Psoas muscle (tissue), 8 donors: ENCODE measurements around the gene NTRK3. TPM values are rescaled to one million over a fixed set of nuclear protein-coding genes. Genes with fewer than 3 reads are reported as not detected.

Source experiments
- ATAC-seq, 4 donors: fragments of 200-7000 bp; cut with Tn5 transposase; one replicate each; pipeline ENCODE4 v1.9.1; 2020; ENCODE audit warnings: moderate library complexity in 3 of 4, mild to moderate bottlenecking in 2 of 4
- DNase-seq, 2 donors: peaks; one replicate each; pipeline ENCODE4 v3.0.0-alpha.2; 2020
- H3K27ac ChIP-seq: fragments of 200-600 bp; one replicate; pipeline ENCODE4 v1.8.0; 2022
- H3K27me3 ChIP-seq, 3 donors: fragments of 200-600 bp in 1 of 3; one replicate each; pipeline versions ENCODE4 v1.6.1 to v1.8.0; 2013 to 2022; ENCODE audit warnings: low read length in 2 of 3, mild to moderate bottlenecking in 2 of 3, moderate library complexity in 1 of 3; ENCODE audit not compliant: insufficient read depth in 3 of 3
- H3K36me3 ChIP-seq, 2 donors: fragments of 200-600 bp in 1 of 2; one replicate each; pipeline versions ENCODE4 v1.6.1 to v1.8.0; 2013 to 2022; ENCODE audit warnings: low read depth in 1 of 2, mild to moderate bottlenecking in 1 of 2, moderate library complexity in 1 of 2; ENCODE audit not compliant: insufficient read depth in 1 of 2
- H3K4me1 ChIP-seq: fragments of 200-600 bp; one replicate; pipeline ENCODE4 v1.8.0; 2022
- H3K4me3 ChIP-seq: fragments of 200-600 bp; one replicate; pipeline ENCODE4 v1.8.0; 2022; ENCODE audit warnings: mild to moderate bottlenecking
- H3K9me3 ChIP-seq: fragments of 200-600 bp; one replicate; pipeline ENCODE4 v1.8.0; 2022
- WGBS, 3 donors: extraction: QIAGEN DNeasy Blood & Tissue Kit; methylation state at CpG; one replicate each; pipeline versions ENCODE4 v1.1.6 to v1.1.7; 2013; 5-methylcytosine and 5-hydroxymethylcytosine counted together
- intact Hi-C, 2 donors: fragments of 100-400 bp; cut with DNase I; formaldehyde crosslinking; loops; one replicate each; pipeline versions ENCODE4 v1.11.0 to v1.14.2; 2022
- polyA plus RNA-seq, 3 donors: library from polyadenylated mRNA; stranded (reverse); fragments of 200-250 nt; gene quantifications; one replicate each; pipeline ENCODE4 v1.2.3, GENCODE V29; 2013
- total RNA-seq, 4 donors: library from RNA; stranded (reverse); fragmentation: NEBNext Ultra II Directional in 2 of 4; extraction: Animal tissue kit (Norgen Biotek cat#: 25700) in 2 of 4; gene quantifications; one replicate each; pipeline versions ENCODE4 v1.2.1 to v1.2.4, GENCODE V29; 2021 to 2023
- TF ChIP-seq, protein P1 (sequence below): fragments of 200-600 bp; IDR thresholded peaks from one replicate; pipeline ENCODE4 v1.8.0; 2022; ENCODE audit warnings: antibody characterized with exemption
- donor health status: healthy with polysubstance abuse.
- donor health status: DM: no; HTN: no; CAD: no; lungs with moderate emphysema.
- donor health status: Bipolar disorder and iron deficiency.
- donor health status: healthy.
- donor health status: DM: yes; HTN: yes; CAD: no.
- donor health status: DM: no; HTN: no; CAD: no.
- donor health status: DM: no; HTN: no; CAD: no.
- donor health status: DM: yes; HTN: yes; CAD: no.

Gene NTRK3
- total and polyA plus RNA-seq, 7 donors = 0.17 to 1.7 (median 0.57) TPM

GRCh38 chr15:87917480-87917879 lies 339.1 kb downstream of the NTRK3 start:
- Histone ChIP-seq H3K27ac (no peak overlapping the region), H3K4me1 (no peaks in the 10 kb centered on the region), H3K27me3 (peaks cover 0 to 7% (median 0%) of the 10 kb centered on the region in 3 donors), H3K36me3 (no peaks in the 10 kb centered on the region), H3K4me3 (no peak overlapping the region), H3K9me3 (no peaks in the 10 kb centered on the region)
- DNase-seq (no peak), ATAC-seq (no peak)
- 71 to 80% (median 72%) methylated on average over 2 of the region's 2 CpGs for WGBS, 3 donors
- intact Hi-C loops = no loop called here
- TF ChIP-seq, protein P1, sequence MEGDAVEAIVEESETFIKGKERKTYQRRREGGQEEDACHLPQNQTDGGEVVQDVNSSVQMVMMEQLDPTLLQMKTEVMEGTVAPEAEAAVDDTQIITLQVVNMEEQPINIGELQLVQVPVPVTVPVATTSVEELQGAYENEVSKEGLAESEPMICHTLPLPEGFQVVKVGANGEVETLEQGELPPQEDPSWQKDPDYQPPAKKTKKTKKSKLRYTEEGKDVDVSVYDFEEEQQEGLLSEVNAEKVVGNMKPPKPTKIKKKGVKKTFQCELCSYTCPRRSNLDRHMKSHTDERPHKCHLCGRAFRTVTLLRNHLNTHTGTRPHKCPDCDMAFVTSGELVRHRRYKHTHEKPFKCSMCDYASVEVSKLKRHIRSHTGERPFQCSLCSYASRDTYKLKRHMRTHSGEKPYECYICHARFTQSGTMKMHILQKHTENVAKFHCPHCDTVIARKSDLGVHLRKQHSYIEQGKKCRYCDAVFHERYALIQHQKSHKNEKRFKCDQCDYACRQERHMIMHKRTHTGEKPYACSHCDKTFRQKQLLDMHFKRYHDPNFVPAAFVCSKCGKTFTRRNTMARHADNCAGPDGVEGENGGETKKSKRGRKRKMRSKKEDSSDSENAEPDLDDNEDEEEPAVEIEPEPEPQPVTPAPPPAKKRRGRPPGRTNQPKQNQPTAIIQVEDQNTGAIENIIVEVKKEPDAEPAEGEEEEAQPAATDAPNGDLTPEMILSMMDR = no peak

DNA sequence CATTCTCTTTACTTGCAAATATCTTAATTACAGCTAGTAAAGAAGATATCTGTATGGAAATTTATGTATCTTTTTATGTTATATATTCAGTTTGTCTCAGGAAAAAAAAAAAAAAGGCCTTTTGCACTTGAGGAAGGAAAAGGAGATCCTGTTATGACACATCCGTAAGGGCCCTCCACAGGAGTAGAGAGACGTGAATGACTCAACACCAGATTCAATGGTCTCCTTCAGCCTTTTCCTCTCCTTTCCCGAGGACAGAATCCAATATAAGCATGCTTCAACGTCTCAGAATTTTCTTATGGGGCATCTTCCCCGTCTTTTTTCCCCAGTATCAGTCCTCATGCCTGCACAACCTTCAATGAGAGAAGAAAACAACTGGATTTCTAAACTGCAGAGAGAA lies 340.3 kb downstream of the NTRK3 start:
- peaks cover 0 to 7% (median 0%) of the 10 kb centered on the region in 3 donors for H3K27me3 ChIP-seq
- intact Hi-C loops = no loop called here
- no peak overlapping the region for H3K27ac ChIP-seq
- ATAC-seq (no peak), DNase-seq (no peak)
- no peak overlapping the region for H3K4me3 ChIP-seq
- TF ChIP-seq, protein P1 = no peak
- H3K4me1 ChIP-seq = no peaks in the 10 kb centered on the region
- no peaks in the 10 kb centered on the region for H3K36me3 ChIP-seq
- 78 to 84% (median 81%) methylated on average over 5 of the region's 5 CpGs for WGBS, 3 donors
- no peaks in the 10 kb centered on the region for H3K9me3 ChIP-seq

- Histone ChIP-seq H3K4me1 (no peaks in the 10 kb centered on the region), H3K4me3 (no peak overlapping the region), H3K36me3 (no peaks in the 10 kb centered on the region), H3K27ac (no peak overlapping the region), H3K9me3 (no peaks in the 10 kb centered on the region), H3K27me3 (no peaks in the 10 kb centered on the region)
- intact Hi-C loops = no loop called here
- TF ChIP-seq, protein P1 = no peak
- ATAC-seq (no peak), DNase-seq (no peak)
- 46 to 73% (median 64%) methylated on average over 4 of the region's 4 CpGs for WGBS, 3 donors
Measured at GRCh38 chr15:87910301-87910700, 346.2 kb downstream of the NTRK3 start.

DNA sequence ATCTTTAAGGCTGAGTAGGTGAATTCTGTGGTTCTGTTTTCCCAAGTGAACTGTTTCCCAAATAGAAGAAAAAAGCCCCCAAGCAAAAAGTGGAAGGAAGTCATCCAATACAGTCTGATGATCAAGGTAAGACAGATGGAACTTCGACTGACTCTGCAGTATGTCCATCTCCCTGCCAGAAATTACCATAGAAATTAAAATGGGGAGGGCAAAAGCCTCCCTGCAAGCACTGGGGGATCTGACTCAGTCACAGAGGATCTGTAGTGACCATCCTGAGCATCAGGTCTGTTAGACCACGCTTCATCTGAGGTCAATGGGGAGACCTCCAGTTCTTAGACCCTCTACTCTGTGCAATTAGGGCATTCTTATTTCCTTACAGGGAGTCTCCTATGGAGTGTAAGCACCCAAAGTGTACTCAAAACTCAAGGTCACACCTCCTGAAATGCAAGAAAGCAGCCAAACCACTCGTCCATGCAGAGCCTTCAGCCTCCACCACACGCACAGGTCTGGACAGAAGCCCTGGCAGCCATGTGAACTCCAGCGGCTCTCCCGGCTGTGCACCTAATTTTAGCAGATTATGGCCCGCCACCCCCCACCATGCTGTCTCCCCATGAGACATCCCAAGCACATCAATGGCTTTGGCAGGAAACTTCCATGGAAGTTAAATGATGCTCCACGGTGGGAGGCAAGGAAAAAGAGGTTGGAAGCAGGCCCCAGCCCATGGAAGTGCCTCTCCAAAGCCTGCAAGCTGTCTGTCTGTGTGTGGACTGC lies 348.7 kb downstream of the NTRK3 start:
- Histone ChIP-seq H3K27ac (no peak overlapping the region), H3K4me3 (no peak overlapping the region), H3K27me3 (no peaks in the 10 kb centered on the region), H3K4me1 (no peaks in the 10 kb centered on the region), H3K36me3 (no peaks in the 10 kb centered on the region), H3K9me3 (no peaks in the 10 kb centered on the region)
- intact Hi-C loops = no loop called here
- TF ChIP-seq, protein P1 = no peak
- WGBS, 3 donors = 53 to 72% (median 56%) methylated on average over 8 of the region's 8 CpGs
- ATAC-seq (no peak), DNase-seq (no peak)

DNA sequence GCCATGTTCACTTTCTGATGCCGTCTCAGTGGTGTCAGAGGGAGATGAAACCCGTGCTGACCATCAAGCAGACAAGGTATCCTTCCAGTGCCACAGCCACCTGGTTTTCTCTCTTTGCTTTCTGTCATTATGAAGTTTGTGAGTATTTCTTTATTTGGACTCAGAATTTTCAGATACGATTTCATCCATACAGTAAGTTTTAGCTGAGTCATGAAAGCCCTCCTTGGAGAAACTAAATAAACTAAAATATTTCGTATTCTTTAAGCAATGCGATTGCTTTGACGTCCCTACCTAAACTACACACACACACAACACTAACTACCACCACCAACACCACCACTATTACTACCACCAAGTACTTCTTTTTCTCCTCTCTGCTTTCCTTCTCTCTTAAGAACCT lies 350.1 kb downstream of the NTRK3 start:
- TF ChIP-seq, protein P1 = no peak
- WGBS, 3 donors = 83 to 89% (median 87%) methylated on average over 6 of the region's 6 CpGs
- H3K4me1 ChIP-seq = no peaks in the 10 kb centered on the region
- H3K36me3 ChIP-seq = no peaks in the 10 kb centered on the region
- H3K27ac ChIP-seq = no peak overlapping the region
- DNase-seq (no peak), ATAC-seq (no peak)
- intact Hi-C loops = no loop called here
- no peaks in the 10 kb centered on the region for H3K27me3 ChIP-seq
- no peaks in the 10 kb centered on the region for H3K9me3 ChIP-seq
- H3K4me3 ChIP-seq = no peak overlapping the region
